ENCODE results near the gene AFF2. TPM values are rescaled to one million over a fixed set of nuclear protein-coding genes. Genes with fewer than 3 reads are reported as not detected.

AFF2 gene
- total and polyA plus RNA-seq, 2 experiments from 2014 or later = 0.31 to 0.54 TPM

GRCh38 chrX:149010013-149010852 lies 509.8 kb downstream of the AFF2 start:
- Histone ChIP-seq H3K4me1 (ENCODE audit: insufficient read depth) (no peaks in the 10 kb centered on the region), H3F3A (ENCODE audit: insufficient read depth) (no peaks in the 10 kb centered on the region), H3K4me3 (no peak overlapping the region), H2AFZ (no peak overlapping the region), H3K27me3 (replicated peaks; ENCODE audit: insufficient read depth) (no peaks in the 10 kb centered on the region), H3K9me2 (ENCODE audit: insufficient read depth) (no peaks in the 10 kb centered on the region), H4K20me1 (ENCODE audit: insufficient read depth) (no peaks in the 10 kb centered on the region), H3K79me2 (ENCODE audit: insufficient read depth) (no peaks in the 10 kb centered on the region), H3K36me3 (ENCODE audit: low read depth) (no peaks in the 10 kb centered on the region), H3K9me3 (ENCODE audit: low read depth) (no peaks in the 10 kb centered on the region), H3K9ac (no peak overlapping the region), H3K4me2 (ENCODE audit: unreplicated experiment) (no peak overlapping the region), H3K27ac (no peak overlapping the region)
- TF ChIP-seq EZH2 (IDR thresholded peaks at IDR 0.05; ENCODE audit: insufficient read depth, poor library complexity, severe bottlenecking) = no peak
- no peak for TF ChIP-seq EZH2phosphoT487 (IDR thresholded peaks at IDR 0.05; ENCODE audit: insufficient read depth, low read depth)
- in situ Hi-C loops (cut with MboI) = no loop called here
- WGBS, 2 experiments (ENCODE audit: low coverage in 1 of 2, low lambda C conversion rate in 2 of 2, missing lambda C conversion rate in 2 of 2) = 28 to 32% methylated on average over 4 of the region's 4 CpGs
- DNase-seq = no peak

DNA sequence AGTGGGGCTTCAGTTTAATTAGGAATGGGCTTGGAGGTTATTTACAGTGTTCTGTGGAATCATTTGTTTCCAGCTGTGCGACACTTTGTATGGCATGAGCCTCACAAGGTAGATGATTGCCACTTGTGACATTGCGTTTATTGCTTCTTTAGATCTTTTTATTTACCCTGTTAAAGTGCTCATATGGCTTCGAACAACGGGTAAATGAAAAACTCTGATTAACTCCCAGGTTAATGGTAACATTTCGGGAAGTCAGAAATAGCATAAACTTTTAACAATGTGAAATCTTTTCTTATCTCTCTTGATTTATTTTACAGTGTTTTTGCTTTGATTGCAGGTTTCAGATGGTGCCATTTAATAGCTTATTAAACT lies 510.4 kb downstream of the AFF2 start:
- H3K27me3 ChIP-seq (replicated peaks; ENCODE audit: insufficient read depth) = no peaks in the 10 kb centered on the region
- 23% methylated on average over 5 of the region's 5 CpGs for WGBS, 2 experiments (ENCODE audit: low coverage in 1 of 2, low lambda C conversion rate in 2 of 2, missing lambda C conversion rate in 2 of 2)
- H3F3A ChIP-seq (ENCODE audit: insufficient read depth) = no peaks in the 10 kb centered on the region
- H3K4me2 ChIP-seq (ENCODE audit: unreplicated experiment) = no peak overlapping the region
- no peak overlapping the region for H3K9ac ChIP-seq
- no peak overlapping the region for H3K27ac ChIP-seq
- H3K9me2 ChIP-seq (ENCODE audit: insufficient read depth) = no peaks in the 10 kb centered on the region
- in situ Hi-C loops (cut with MboI) = no loop called here
- DNase-seq = no peak
- no peak overlapping the region for H2AFZ ChIP-seq
- no peaks in the 10 kb centered on the region for H4K20me1 ChIP-seq (ENCODE audit: insufficient read depth)
- no peak overlapping the region for H3K4me3 ChIP-seq
- TF ChIP-seq EZH2phosphoT487 (IDR thresholded peaks at IDR 0.05; ENCODE audit: insufficient read depth, low read depth) = no peak
- TF ChIP-seq EZH2 (IDR thresholded peaks at IDR 0.05; ENCODE audit: insufficient read depth, poor library complexity, severe bottlenecking) = no peak
- H3K9me3 ChIP-seq (ENCODE audit: low read depth) = no peaks in the 10 kb centered on the region
- H3K4me1 ChIP-seq (ENCODE audit: insufficient read depth) = no peaks in the 10 kb centered on the region
- H3K79me2 ChIP-seq (ENCODE audit: insufficient read depth) = no peaks in the 10 kb centered on the region
- no peaks in the 10 kb centered on the region for H3K36me3 ChIP-seq (ENCODE audit: low read depth)

GRCh38 chrX:149013081-149013480 lies 512.7 kb downstream of the AFF2 start:
- in situ Hi-C loops (cut with MboI) = no loop called here
- no peaks in the 10 kb centered on the region for H3K36me3 ChIP-seq (ENCODE audit: low read depth)

GRCh38 chrX:149021159-149021558 lies 520.7 kb downstream of the AFF2 start:
- 29 to 39% methylated on average over 2 of the region's 2 CpGs for WGBS, 2 experiments (ENCODE audit: low coverage in 1 of 2, low lambda C conversion rate in 2 of 2, missing lambda C conversion rate in 2 of 2)
- no peaks in the 10 kb centered on the region for H3K9me3 ChIP-seq (ENCODE audit: low read depth)
- no peaks in the 10 kb centered on the region for H3K27me3 ChIP-seq (replicated peaks; ENCODE audit: insufficient read depth)
- no peak overlapping the region for H3K4me3 ChIP-seq
- in situ Hi-C loops (cut with MboI) = no loop called here
- no peak overlapping the region for H2AFZ ChIP-seq
- H3K9ac ChIP-seq = no peak overlapping the region
- no peaks in the 10 kb centered on the region for H3F3A ChIP-seq (ENCODE audit: insufficient read depth)
- no peaks in the 10 kb centered on the region for H3K4me1 ChIP-seq (ENCODE audit: insufficient read depth)
- no peak overlapping the region for H3K27ac ChIP-seq
- no peak for DNase-seq
- no peak overlapping the region for H3K4me2 ChIP-seq (ENCODE audit: unreplicated experiment)
- H3K9me2 ChIP-seq (ENCODE audit: insufficient read depth) = no peaks in the 10 kb centered on the region
- TF ChIP-seq EZH2phosphoT487 (IDR thresholded peaks at IDR 0.05; ENCODE audit: insufficient read depth, low read depth) (no peak), EZH2 (IDR thresholded peaks at IDR 0.05; ENCODE audit: insufficient read depth, poor library complexity, severe bottlenecking) (no peak)
- no peaks in the 10 kb centered on the region for H3K79me2 ChIP-seq (ENCODE audit: insufficient read depth)
- no peaks in the 10 kb centered on the region for H3K36me3 ChIP-seq (ENCODE audit: low read depth)
- H4K20me1 ChIP-seq (ENCODE audit: insufficient read depth) = no peaks in the 10 kb centered on the region

More at GRCh38 chrX:149013081-149013480, 512.7 kb downstream of the AFF2 start:
- Histone ChIP-seq H3K4me2 (ENCODE audit: unreplicated experiment) (no peak overlapping the region), H3K9ac (no peak overlapping the region), H2AFZ (no peak overlapping the region), H3K9me2 (ENCODE audit: insufficient read depth) (no peaks in the 10 kb centered on the region), H3K27ac (no peak overlapping the region), H3F3A (ENCODE audit: insufficient read depth) (no peaks in the 10 kb centered on the region), H3K9me3 (ENCODE audit: low read depth) (no peaks in the 10 kb centered on the region), H3K79me2 (ENCODE audit: insufficient read depth) (no peaks in the 10 kb centered on the region), H3K4me1 (ENCODE audit: insufficient read depth) (no peaks in the 10 kb centered on the region), H4K20me1 (ENCODE audit: insufficient read depth) (no peaks in the 10 kb centered on the region), H3K27me3 (replicated peaks; ENCODE audit: insufficient read depth) (no peaks in the 10 kb centered on the region), H3K4me3 (no peak overlapping the region)
- TF ChIP-seq EZH2 (IDR thresholded peaks at IDR 0.05; ENCODE audit: insufficient read depth, poor library complexity, severe bottlenecking) = no peak
- no peak for TF ChIP-seq EZH2phosphoT487 (IDR thresholded peaks at IDR 0.05; ENCODE audit: insufficient read depth, low read depth)
- DNase-seq = no peak
- 43 to 60% methylated on average over 2 of the region's 2 CpGs for WGBS, 2 experiments (ENCODE audit: low coverage in 1 of 2, low lambda C conversion rate in 2 of 2, missing lambda C conversion rate in 2 of 2)
